ENCODE results near the gene HUS1. TPM values are rescaled to one million over a fixed set of nuclear protein-coding genes. Genes with fewer than 3 reads are reported as not detected.
"Not testable (repeated sequence)": the region's sequence is repeated elsewhere in the genome, so short reads cannot be mapped to it uniquely, and the experiment has no call there.

Gene HUS1
- total RNA-seq, 2 experiments from 2014 or later = 77.8 to 83.1 TPM

GRCh38 chr7:47988496-47989386 lies 9.3 kb upstream of the HUS1 start:
- Mint-ChIP-seq H3K4me3 (no peak overlapping the region), H3K27ac (no peak overlapping the region), H3K9me3 (no peaks in the 10 kb centered on the region), H3K27me3 (no peaks in the 10 kb centered on the region), H3K4me1 (ENCODE audit: low read depth) (peaks cover 24% of the 10 kb centered on the region), H3K36me3 (ENCODE audit: low read depth) (no peaks in the 10 kb centered on the region)
- Histone ChIP-seq H3K27ac (ENCODE audit: low read depth in 1 of 2, low read length in 2 of 2) (no peak overlapping the region), H3K4me1 (ENCODE audit: insufficient read depth, low read length) (peaks cover 16% of the 10 kb centered on the region), H3K4me3 (ENCODE audit: low read length) (no peak overlapping the region), H3K36me3 (ENCODE audit: insufficient read depth, low read length) (no peaks in the 10 kb centered on the region), H3K27me3 (ENCODE audit: control insufficient read depth in 1 of 2, insufficient read depth in 2 of 2, low read length in 2 of 2) (no peaks in the 10 kb centered on the region), H3K9me3 (ENCODE audit: control insufficient read depth in 1 of 2, insufficient read depth in 1 of 2, low read length in 2 of 2) (no peaks in the 10 kb centered on the region)
- ChIA-PET POLR2A (no interaction called here), CTCF (interaction anchor here (2.8 kb wide), 1 partner anchor 122 kb away, joined by 19 read pairs; no protein-coding TSS in a partner anchor)
- ATAC-seq (ENCODE audit: poor library complexity) (no peak), DNase-seq (no peak)
- intact Hi-C loops (cut with DNase I, micrococcal nuclease) = no loop called here
- peak; percentile 13 for TF ChIP-seq CTCF (IDR thresholded peaks at IDR 0.05)

DNA sequence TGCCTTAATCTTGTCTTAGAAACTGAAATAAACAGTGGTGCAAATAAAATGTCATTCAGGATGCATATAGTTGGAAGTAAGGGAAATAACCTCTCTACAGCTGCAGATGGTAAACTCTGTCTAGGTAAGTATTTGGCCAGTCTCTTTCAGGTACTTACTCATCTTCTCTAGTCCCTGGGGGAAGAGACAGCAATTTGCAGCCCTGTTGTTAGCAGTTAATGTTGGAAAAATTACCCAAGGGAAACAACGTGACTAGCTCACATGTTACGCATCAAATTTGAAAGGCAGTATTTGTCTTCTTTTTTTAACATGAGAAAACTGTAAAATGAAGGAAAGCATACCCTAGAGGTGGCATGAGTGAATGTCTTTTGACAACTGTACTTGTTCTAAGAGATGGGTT lies 3.2 kb upstream of the HUS1 start:
- H3K4me3 ChIP-seq (ENCODE audit: low read length) = no peak overlapping the region
- H3K36me3 ChIP-seq (ENCODE audit: insufficient read depth, low read length) = peaks cover 6% of the 10 kb centered on the region
- no peaks in the 10 kb centered on the region for H3K27me3 ChIP-seq (ENCODE audit: control insufficient read depth in 1 of 2, insufficient read depth in 2 of 2, low read length in 2 of 2)
- DNase-seq (no peak), ATAC-seq (ENCODE audit: poor library complexity) (no peak)
- Mint-ChIP-seq H3K4me1 (ENCODE audit: low read depth) (peaks cover 21% of the 10 kb centered on the region), H3K36me3 (ENCODE audit: low read depth) (peaks cover 16% of the 10 kb centered on the region), H3K27ac (no peak overlapping the region), H3K9me3 (no peaks in the 10 kb centered on the region), H3K4me3 (no peak overlapping the region), H3K27me3 (no peaks in the 10 kb centered on the region)
- intact Hi-C loops (cut with DNase I, micrococcal nuclease) = no loop called here
- no peaks in the 10 kb centered on the region for H3K9me3 ChIP-seq (ENCODE audit: control insufficient read depth in 1 of 2, insufficient read depth in 1 of 2, low read length in 2 of 2)
- no peak for TF ChIP-seq CTCF (IDR thresholded peaks at IDR 0.05)
- POLR2A ChIA-PET = interaction anchor here (1.3 kb wide), 1 partner anchor 9 kb away, joined by 9 read pairs; no protein-coding TSS in a partner anchor
- no peak overlapping the region for H3K27ac ChIP-seq (ENCODE audit: low read depth in 1 of 2, low read length in 2 of 2)
- CTCF ChIA-PET = interaction anchor here (1.2 to 1.7 kb wide), 4 partner anchors 9 to 128 kb away, joined by 3 to 11 read pairs (median 5); no protein-coding TSS in a partner anchor
- peaks cover 18% of the 10 kb centered on the region for H3K4me1 ChIP-seq (ENCODE audit: insufficient read depth, low read length)

- DNase-seq; H3K9me3 Mint-ChIP-seq; H3K27me3 ChIP-seq (ENCODE audit: control insufficient read depth in 1 of 2, insufficient read depth in 2 of 2, low read length in 2 of 2); ATAC-seq (ENCODE audit: poor library complexity); H3K27ac Mint-ChIP-seq; H3K4me3 ChIP-seq (ENCODE audit: low read length); H3K27me3 Mint-ChIP-seq; intact Hi-C loops (cut with DNase I, micrococcal nuclease); H3K9me3 ChIP-seq (ENCODE audit: control insufficient read depth in 1 of 2, insufficient read depth in 1 of 2, low read length in 2 of 2); H3K27ac ChIP-seq (ENCODE audit: low read depth in 1 of 2, low read length in 2 of 2): not testable (repeated sequence)
- H3K36me3 ChIP-seq (ENCODE audit: insufficient read depth, low read length) = peaks cover 25% of the 10 kb centered on the region
- Mint-ChIP-seq H3K4me3 (peak overlapping the region; percentile 51), H3K4me1 (ENCODE audit: low read depth) (peaks cover 30% of the 10 kb centered on the region), H3K36me3 (ENCODE audit: low read depth) (peaks cover 35% of the 10 kb centered on the region)
- ChIA-PET CTCF (interaction anchor here (1.2 kb wide), 1 partner anchor 11 kb away, joined by 4 read pairs; no protein-coding TSS in a partner anchor), POLR2A (interaction anchor here (1.4 kb wide), 1 partner anchor 108 kb away, joined by 6 read pairs; the partner anchor contains the start of gene UPP1)
- H3K4me1 ChIP-seq (ENCODE audit: insufficient read depth, low read length) = peaks cover 22% of the 10 kb centered on the region
These were observed 1.2 kb upstream of the HUS1 start for GRCh38 chr7:47980648-47981047.

Measured in CD4-positive, alpha-beta T cell (primary cell).